Fibroblast of pulmonary artery (primary cell): ENCODE measurements around the gene SNRPD2.

Experiments used
- DNase-seq: peaks from one replicate; pipeline ENCODE4 v3.0.0-alpha.2; 2010; ENCODE audit warnings: low read depth
- H3K4me3 ChIP-seq: replicated peaks from 2 replicates; pipeline ENCODE4 v1.5.1; 2011; ENCODE audit warnings: low read depth, mild to moderate bottlenecking, control low read depth, low read length, moderate library complexity
- TF ChIP-seq, protein P1 (sequence below): IDR thresholded peaks from 2 replicates; pipeline ENCODE4 v1.5.1; 2011; ENCODE audit warnings: mild to moderate bottlenecking, control low read depth, low read length, inconsistent platforms; ENCODE audit errors: missing control alignments

Gene SNRPD2

DNA sequence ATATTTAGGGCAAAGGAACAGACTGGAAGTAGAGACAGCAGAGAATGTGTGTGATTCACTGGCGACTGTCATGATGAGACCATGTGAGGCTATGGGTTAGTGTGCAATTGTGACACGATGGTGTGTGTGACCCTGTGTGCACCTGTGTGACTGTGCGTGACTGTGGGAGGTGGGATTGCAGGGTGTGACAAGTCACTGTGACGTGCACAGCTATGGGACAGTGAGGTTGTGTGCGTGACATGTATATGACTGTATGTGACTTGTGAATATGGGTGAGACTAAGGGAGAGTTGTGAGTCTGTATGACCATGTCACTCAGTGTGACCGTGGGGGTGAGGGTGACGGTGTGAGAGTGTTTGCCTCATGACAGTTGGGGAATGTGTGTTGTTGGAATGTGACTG lies 27.2 kb downstream of the SNRPD2 start:
- TF ChIP-seq, protein P1, sequence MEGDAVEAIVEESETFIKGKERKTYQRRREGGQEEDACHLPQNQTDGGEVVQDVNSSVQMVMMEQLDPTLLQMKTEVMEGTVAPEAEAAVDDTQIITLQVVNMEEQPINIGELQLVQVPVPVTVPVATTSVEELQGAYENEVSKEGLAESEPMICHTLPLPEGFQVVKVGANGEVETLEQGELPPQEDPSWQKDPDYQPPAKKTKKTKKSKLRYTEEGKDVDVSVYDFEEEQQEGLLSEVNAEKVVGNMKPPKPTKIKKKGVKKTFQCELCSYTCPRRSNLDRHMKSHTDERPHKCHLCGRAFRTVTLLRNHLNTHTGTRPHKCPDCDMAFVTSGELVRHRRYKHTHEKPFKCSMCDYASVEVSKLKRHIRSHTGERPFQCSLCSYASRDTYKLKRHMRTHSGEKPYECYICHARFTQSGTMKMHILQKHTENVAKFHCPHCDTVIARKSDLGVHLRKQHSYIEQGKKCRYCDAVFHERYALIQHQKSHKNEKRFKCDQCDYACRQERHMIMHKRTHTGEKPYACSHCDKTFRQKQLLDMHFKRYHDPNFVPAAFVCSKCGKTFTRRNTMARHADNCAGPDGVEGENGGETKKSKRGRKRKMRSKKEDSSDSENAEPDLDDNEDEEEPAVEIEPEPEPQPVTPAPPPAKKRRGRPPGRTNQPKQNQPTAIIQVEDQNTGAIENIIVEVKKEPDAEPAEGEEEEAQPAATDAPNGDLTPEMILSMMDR, result no peak
- no peak overlapping the region for H3K4me3 ChIP-seq
- no peak for DNase-seq

- H3K4me3 ChIP-seq, result no peak overlapping the region
- DNase-seq, result no peak
- TF ChIP-seq, protein P1, result no peak
These were observed 28.0 kb downstream of the SNRPD2 start for GRCh38 chr19:45663800-45664199.

GRCh38 chr19:45660636-45661035 lies 31.1 kb downstream of the SNRPD2 start:
- TF ChIP-seq, protein P1, result no peak
- no peak overlapping the region for H3K4me3 ChIP-seq
- no peak for DNase-seq

GRCh38 chr19:45659096-45659729 lies 32.5 kb downstream of the SNRPD2 start:
- no peak overlapping the region for H3K4me3 ChIP-seq
- DNase-seq, result no peak
- TF ChIP-seq, protein P1, result no peak

DNA sequence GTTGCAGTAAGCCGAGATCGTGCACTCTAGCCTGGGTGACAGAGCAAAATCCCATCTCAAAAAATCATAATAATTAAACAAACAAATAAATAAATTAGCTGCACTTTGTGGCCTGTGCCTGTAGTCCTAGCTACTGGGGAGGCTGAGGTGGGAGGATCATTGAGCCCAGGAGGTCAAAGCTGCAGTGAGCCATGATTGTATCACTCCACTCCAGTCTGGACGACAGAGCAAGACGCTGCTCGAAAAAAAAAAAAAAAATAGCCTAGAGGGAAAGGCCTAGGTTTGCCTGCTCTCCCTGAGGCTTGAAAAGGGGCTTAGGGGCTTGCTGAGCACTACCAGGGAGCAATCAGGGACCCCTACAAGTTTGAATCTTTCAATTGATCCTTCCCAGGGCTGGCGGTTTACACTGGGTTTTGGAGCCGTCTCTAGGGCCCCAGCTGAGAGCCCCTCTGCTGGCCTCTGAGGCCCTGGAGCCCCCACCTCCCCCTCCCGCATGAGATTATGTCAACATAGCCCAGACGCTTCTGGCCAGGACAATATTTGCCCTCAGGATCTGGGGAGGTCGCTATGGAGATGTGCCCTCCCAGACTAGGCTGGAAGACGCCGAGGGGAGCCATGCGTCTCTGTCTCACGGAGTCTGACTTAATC lies 34.1 kb downstream of the SNRPD2 start:
- TF ChIP-seq, protein P1, result no peak
- DNase-seq, result no peak
- H3K4me3 ChIP-seq, result no peak overlapping the region

- DNase-seq, result no peak
- H3K4me3 ChIP-seq, result no peak overlapping the region
- TF ChIP-seq, protein P1, result no peak
These were observed 36.7 kb downstream of the SNRPD2 start for GRCh38 chr19:45655073-45655472.

DNA sequence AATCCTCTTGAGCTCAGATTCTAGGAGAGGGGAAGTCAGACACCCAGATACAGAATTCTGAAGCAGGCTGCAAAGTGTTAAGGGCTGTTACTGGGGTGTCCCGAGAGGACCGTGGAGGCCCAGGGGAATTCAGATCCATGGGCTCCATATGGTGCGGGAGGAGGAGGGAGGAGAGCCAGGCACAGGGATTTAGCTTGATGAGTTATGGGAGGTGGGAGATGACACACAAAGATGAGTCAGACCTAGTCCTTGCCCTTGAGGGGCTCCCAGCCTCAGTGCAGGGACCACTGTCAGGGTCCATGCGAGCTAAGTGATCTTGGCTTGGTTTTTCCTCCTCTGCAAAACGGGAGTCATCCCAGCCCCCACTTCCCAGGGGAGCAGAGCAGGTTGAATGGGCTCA lies 38.1 kb downstream of the SNRPD2 start:
- DNase-seq, result no peak
- H3K4me3 ChIP-seq, result no peak overlapping the region
- TF ChIP-seq, protein P1, result no peak
